GM19238 (cell line): ENCODE data around the gene DIDO1.
A peak's percentile ranks its signal among the peaks of the same experiment; 100 is the strongest.

Source experiments
- DNase-seq: peaks from one replicate; pipeline ENCODE4 v3.0.0; 2011; ENCODE audit warnings: low spot score; ENCODE audit not compliant: insufficient read length

The DIDO1 gene

GRCh38 chr20:62926229-62927127 is at the start of gene DIDO1:
TSS of gene DIDO1 (minus strand) at chr20:62926505.
- DNase-seq, result peak; percentile 96

DNA sequence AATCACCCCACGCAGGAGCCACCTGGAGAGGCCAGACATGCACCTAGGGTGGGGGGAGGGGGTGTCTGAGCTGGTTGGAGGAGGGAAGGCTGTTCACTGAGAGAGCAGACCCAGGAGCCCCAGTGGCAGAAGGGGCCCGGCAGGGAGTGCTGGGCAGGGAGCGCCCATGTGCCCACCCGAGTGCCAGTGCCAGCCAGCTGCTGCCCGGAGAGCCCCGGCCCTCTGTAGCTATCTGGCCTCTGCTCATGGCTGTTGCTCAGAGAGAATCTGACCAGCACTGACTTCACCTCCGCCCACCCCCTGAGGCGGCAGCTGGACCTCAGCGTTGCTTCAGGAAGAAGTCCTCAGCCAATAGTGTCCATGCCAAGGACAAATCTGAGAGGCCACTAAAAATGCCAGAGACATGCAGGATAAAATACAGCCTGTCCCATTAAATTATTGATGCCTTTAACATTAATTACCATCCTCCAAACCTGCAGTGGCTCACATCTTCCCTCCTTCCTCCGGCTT is 49.0 kb upstream of the DIDO1 start:
- DNase-seq, result no peak

DNA sequence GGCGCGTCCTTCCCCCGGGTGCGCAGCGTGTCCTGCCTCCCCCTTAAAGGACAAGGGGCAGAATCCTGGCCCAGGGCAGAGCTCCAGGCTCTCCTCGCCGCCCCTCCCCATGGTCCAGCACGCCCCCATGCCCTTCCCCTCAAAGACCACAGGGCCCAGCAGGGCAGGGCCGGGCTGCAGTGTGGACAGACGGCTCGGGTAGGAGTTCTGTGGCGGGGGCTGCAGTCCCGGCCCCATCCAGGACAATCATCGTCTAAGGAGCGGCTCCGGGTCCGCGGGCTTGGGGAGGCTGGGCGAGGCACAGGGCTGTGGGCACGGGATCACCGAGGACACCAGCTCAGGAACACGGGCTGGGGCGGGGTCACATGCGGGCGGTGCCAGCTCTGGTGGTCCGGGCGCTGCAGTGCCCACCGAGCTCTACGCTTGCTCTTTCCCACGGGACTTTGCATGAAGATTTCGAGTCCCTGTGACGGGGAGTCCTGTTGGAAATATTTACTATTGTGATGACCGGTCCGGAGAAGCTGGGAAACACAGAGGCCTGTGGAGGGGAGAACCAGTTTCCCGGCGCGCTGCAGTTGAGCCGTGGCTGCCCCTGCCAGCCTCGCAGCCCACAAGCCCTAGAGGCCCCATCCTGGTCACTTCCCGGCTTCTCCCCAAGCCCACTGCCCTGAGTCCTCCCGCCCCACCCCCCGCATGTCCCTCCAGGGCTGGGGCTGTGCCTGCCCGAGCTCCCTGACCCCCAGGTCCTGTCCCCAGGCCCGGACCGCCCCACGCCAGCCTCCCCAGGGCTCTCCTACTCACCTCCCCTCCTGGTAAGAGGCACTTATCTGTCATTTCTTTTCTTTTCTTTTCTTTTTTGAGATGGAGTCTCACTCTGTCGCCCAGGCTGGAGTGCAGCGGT is 46.8 kb upstream of the DIDO1 start:
- no peak for DNase-seq

- peak; percentile 89 for DNase-seq
Measured at GRCh38 chr20:62971950-62972844, 45.9 kb upstream of the DIDO1 start.

DNA sequence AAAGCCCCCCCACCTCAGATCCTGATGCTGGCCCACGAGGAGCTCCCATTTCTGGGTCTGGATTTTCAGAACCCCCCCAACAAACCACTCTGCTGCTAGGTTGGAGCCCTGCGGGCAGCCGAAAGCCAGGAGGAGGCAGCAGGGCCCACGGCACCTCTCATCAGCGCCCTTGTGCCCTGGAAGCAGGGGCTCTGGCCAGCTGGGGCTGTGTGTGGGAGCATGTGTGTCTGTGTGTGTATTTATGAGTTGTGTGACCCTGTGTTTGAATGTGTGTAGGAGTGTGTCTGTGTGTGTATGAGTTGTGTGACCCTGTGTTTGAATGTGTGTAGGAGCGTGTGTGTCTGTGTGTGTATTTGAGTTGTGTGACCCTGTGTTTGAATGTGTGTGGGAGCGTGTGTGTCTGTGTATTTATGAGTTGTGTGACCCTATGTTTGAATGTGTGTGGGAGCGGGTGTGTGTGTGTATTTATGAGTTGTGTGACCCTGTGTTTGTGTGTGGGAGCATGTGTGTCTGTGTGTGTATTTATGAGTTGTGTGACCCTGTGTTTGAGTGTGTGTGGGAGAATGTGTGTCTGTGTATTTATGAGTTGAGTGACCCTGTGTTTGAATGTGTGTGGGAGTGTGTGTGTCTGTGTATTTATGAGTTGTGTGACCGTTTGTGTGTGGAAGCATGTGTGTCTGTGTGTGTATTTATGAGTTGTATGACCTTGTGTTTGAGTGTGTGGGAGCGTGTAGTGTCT is 45.1 kb upstream of the DIDO1 start:
- no peak for DNase-seq

GRCh38 chr20:62970307-62971210 is 44.3 kb upstream of the DIDO1 start:
- no peak for DNase-seq

- DNase-seq, result no peak
Measured at GRCh38 chr20:62969939-62970306, 43.6 kb upstream of the DIDO1 start.

DNA sequence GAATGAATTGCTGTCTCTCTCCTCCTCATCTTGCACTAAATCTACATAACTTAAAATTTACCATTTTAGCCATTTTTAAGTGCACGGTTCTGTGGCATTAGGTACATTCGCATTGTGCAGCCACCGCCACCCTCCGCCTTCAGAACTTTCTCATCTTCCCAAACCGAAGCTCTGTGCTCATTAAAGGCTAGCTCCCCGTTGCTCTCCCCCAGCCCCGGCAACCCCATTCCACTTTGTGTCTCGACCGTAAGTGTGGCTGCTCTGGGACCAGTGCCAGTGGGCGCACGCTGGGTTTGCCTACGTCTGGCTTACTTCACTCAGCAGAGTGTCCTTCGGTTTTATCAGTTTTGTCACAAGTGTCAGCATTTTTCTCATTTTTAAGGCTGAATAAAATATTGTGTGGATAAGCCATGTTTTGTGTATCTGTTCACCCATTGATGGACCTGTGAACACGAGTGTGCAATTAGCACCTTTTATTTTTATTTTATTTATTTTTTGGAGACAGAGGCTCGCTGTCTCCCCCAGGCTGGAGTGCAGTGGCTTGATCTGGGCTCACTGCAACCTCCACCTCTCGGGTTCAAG is 43.0 kb upstream of the DIDO1 start:
- no peak for DNase-seq

DNA sequence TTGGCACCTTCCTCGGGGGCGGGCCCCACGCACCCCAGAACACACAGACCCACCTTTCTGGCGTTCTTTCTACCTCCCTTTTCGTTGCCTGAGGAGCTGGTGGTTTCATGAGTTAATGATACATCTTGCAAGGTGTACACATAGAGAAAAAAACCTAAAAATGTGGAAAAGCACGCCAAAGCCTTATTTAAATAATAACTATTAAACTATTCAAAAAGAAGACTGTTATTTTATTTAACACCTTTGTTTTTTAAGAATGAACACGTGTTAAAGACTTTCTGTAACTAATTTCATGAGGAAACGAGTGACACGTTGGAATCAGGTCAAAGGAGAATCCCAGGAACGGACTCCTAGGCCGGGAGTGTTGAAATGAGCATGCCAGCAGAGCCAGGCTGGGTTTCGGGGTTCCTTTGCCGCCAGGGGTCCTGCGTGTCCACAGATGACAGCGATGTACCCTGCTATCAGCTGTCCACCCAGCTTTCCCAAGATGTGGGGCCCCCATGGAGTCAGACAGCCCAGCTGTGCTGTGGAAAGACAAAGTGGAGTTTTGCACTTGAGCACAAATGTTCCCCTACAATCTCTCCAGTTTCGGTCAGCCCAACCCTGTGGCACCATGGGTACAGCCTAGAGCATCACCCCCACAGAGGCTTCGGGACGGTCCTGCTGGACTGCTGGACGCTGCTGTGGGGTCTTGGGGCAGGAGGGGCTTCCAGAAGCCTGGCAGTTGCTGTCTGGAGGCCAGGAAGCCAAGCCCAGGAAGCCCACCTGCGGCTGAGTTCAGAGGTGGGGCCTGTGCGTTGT is 42.3 kb upstream of the DIDO1 start:
- no peak for DNase-seq

DNA sequence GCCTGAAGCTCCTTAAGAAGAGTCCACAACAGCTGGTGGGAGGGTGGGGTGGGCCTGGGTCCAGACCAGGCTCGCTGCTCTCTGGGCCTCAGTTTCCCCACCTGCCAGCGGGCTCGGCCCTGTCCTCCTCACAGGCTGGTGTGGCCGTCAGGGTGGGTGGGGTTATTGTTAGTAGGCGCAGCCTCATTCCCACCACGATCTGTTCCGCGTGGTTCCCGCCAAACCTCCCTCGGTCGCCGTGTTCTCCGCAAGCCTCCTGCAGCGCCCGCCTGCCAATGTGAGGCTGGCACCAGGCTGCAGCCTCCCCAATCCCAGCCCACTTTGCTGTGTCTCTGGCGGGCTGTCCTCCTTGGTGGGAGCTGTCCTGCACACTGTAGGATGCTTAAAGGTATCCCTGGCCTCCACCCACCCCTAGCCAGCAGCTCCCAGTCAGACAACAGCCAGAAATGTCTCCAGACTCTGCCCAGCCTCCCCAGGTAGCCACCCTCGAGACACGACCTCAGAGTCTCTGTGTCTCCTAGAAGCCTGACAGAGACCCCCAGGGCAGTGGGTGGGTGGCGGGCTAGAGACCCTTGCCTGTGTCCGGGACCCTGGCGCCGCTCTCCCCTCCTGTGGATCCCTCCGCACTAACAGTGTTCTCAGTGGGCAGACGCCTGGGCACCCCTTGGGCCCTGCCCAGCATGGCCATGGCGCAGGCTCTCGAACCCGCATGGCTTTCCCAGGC is 41.5 kb upstream of the DIDO1 start:
- no peak for DNase-seq

DNA sequence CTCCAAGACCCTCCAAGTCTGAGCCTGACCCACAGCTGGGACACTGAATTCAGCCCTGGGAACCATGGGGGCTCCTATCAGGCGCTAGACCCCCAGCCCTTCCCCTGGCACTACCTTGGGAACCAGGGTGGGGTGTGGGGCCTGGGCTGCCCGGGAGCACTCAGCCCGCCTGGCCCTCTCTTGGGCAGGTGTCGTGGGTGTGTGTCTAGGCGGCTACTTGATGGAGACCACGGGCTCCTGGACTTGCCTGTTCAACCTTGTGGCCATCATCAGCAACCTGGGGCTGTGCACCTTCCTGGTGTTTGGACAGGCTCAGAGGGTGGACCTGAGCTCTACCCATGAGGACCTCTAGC is 40.8 kb upstream of the DIDO1 start:
- DNase-seq, result no peak

DNA sequence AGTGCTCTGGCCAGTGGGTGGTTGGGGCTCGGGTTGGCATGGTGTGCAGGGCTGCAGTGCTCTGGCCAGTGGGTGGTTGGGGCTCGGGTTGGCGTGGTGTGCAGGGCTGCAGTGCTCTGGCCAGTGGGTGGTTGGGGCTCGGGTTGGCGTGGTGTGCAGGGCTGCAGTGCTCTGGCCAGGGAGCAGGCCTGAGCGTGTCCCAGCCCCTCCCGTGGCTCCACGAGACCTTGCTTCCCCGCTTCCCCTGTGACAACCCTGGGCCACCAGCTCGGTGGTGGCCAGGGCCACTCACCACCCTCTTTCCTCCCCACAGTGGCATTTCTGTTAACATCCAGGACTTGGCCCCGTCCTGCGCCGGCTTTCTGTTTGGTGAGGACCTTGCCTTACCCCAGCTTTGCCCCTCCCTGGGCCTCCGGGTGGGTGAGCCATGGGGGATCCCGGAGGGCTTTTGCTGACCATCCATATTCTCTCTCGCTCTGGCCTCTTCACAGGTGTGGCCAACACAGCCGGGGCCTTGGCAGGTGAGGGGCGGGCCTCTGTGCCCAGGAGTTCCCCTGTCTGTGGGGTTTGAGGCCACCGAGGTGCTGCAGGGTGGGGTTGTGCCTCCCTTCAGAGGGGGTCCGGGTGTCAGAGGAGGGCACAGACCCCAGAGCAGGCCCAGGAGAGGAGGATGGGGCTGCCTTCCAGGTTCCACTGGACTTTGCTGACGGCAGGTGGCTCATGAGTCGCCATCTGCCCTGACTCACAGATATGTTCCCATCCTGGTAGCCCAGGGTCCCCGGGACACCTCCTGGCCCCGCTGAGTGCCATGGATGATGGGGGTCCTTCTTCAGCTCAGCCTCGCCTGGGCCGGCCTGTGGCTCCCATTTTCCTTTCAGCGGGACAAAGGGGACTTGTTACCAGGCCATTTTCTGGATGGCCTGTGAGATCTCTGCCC is 40.2 kb upstream of the DIDO1 start:
- no peak for DNase-seq

GRCh38 chr20:62965363-62965771 is 39.1 kb upstream of the DIDO1 start:
- no peak for DNase-seq

DNA sequence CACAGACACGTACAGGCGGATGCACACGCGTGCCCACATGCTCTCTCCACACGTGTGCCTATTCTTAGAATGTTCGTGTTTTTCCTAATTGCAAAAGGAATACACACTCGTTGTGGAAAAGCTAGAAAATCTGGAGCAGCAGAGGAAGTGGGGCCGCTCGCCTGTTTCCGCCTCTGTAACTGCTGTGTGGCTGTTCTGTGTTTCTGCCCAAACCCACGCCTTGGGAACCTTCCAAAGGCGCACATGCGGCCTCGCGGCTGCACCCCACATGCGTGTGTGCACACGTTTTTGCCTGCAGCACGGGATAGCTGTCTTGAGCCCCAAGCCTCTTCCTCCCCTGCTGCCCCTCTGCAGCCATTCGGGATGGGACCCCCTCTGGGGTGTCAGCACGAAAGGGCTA is 38.4 kb upstream of the DIDO1 start:
- DNase-seq, result no peak

DNA sequence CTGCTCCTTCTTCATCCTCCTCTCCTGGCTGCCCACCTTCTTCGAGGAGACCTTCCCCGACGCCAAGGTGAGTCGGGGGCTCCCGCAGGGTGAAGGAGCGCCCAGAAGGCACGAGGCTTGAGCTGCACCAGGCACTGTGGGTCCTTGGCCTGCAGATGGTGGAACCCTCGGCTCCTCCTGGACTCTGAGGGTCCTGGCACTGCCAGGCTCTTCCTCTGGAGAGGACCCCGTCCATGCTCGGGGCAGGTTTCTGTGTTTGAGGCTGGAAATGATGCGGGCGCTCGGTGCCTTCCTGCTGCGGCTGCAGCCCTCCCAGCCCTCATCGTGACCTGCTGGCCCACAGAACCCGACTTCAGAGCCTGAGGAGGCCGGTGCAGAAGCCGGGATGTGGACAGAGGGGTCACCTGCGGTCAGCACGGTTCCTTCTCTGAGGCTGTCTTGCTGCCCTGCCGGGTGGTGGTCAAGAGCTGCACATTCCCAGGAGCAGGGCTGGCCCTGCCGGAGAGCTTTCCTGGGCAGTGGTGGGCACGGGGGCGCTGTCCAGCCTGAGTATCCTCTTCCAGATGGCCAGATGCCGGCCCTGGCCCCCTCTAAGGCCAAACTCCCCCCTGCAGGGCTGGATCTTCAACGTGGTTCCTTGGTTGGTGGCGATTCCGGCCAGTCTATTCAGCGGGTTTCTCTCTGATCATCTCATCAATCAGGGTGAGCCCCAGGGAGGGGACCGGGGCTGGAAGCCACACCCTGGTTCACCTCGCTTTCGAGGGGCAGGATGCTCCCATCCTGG is 37.5 kb upstream of the DIDO1 start:
- DNase-seq, result no peak
